Measurements from ENCODE around the gene SEC24B. TPM values are rescaled to one million over a fixed set of nuclear protein-coding genes. Genes with fewer than 3 reads are reported as not detected.
"Not testable (repeated sequence)": the region's sequence is repeated elsewhere in the genome, so short reads cannot be mapped to it uniquely, and the experiment has no call there.

The SEC24B gene
- total RNA-seq, 4 donors from 2014 or later = 26.0 to 45.2 (median 37.3) TPM

GRCh38 chr4:109511414-109511813 is 77.8 kb downstream of the SEC24B start:
- TF ChIP-seq POLR2A (IDR thresholded peaks at IDR 0.05) (no peak), CTCF (IDR thresholded peaks at IDR 0.05) (no peak)
- 31 to 41% methylated on average over 2 of the region's 2 CpGs for WGBS, 2 donors
- intact Hi-C loops (cut with DNase I; ENCODE audit: low total_unique reads) = no loop called here
- no peak overlapping the region for H3K4me3 ChIP-seq (ENCODE audit: low read depth, poor library complexity, severe bottlenecking)
- DNase-seq (ENCODE audit: low spot score in 2 of 2) = no peak

DNA sequence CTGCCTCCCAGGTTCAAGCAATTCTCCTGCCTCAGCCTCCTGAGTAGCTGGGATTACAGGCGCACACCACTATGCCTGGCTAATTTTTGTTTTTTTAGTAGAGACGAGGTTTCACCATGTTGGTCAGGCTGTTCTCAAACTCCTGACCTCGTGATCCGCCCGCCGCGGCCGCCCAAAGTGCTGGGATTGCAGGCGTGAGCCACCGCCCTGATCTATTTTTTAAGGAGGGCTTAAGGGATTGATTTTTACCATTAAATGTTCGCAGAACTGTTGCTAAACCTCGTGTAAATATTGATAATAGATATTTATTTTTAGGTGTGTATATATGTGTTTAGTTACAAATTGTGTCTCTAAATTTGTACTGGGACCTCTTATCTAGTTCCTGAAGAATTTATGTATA is 79.8 kb downstream of the SEC24B start:
- intact Hi-C loops (cut with DNase I; ENCODE audit: low total_unique reads); H3K4me3 ChIP-seq (ENCODE audit: low read depth, poor library complexity, severe bottlenecking); DNase-seq (ENCODE audit: low spot score in 2 of 2): not testable (repeated sequence)
- WGBS, 2 donors = 98 to 99% methylated on average over 12 of the region's 12 CpGs

- TF ChIP-seq POLR2A (IDR thresholded peaks at IDR 0.05) (no peak), CTCF (IDR thresholded peaks at IDR 0.05) (no peak)
Measured at GRCh38 chr4:109532182-109532581, 98.6 kb downstream of the SEC24B start.

GRCh38 chr4:109545401-109545800 is 111.8 kb downstream of the SEC24B start:
- no peak overlapping the region for H3K4me3 ChIP-seq (ENCODE audit: low read depth, poor library complexity, severe bottlenecking)
- DNase-seq (ENCODE audit: low spot score in 2 of 2) = no peak
- WGBS, 2 donors = 90 to 95% methylated on average over 1 of the region's 1 CpG
- TF ChIP-seq CTCF (IDR thresholded peaks at IDR 0.05) = no peak
- no peak for TF ChIP-seq POLR2A (IDR thresholded peaks at IDR 0.05)
- intact Hi-C loops (cut with DNase I; ENCODE audit: low total_unique reads) = no loop called here

More at GRCh38 chr4:109532182-109532581, 98.6 kb downstream of the SEC24B start:
- no peak overlapping the region for H3K4me3 ChIP-seq (ENCODE audit: low read depth, poor library complexity, severe bottlenecking)
- intact Hi-C loops (cut with DNase I; ENCODE audit: low total_unique reads) = no loop called here
- no peak for DNase-seq (ENCODE audit: low spot score in 2 of 2)

DNA sequence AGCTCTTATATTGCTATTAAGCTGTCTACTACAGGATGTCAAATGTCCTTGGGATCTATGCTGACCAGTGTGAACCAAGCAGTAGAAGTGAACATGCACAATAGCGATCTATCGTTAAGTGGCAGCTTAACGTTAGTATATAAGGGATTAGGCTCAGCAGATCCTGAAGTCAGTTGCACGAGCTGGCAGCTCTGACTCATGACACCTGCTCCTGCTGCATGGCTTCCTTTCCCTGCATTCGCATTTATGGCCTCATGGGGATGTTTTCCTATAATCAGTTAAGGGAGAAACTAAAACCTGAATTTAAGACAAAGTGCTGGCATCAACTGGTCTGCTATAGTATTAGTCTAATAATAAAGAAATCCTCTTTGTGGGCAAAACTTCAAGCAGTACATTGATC is 113.8 kb downstream of the SEC24B start:
- no peak for TF ChIP-seq CTCF (IDR thresholded peaks at IDR 0.05)
- no peak for TF ChIP-seq POLR2A (IDR thresholded peaks at IDR 0.05)
- H3K4me3 ChIP-seq (ENCODE audit: low read depth, poor library complexity, severe bottlenecking) = no peak overlapping the region
- intact Hi-C loops (cut with DNase I; ENCODE audit: low total_unique reads) = no loop called here
- 87% methylated on average over 5 of the region's 5 CpGs for WGBS, 2 donors
- no peak for DNase-seq (ENCODE audit: low spot score in 2 of 2)

GRCh38 chr4:109548655-109549054 is 115.0 kb downstream of the SEC24B start:
- no peak for DNase-seq (ENCODE audit: low spot score in 2 of 2)
- H3K4me3 ChIP-seq (ENCODE audit: low read depth, poor library complexity, severe bottlenecking) = no peak overlapping the region
- no peak for TF ChIP-seq POLR2A (IDR thresholded peaks at IDR 0.05)
- no peak for TF ChIP-seq CTCF (IDR thresholded peaks at IDR 0.05)
- 57 to 60% methylated on average over 2 of the region's 2 CpGs for WGBS, 2 donors
- intact Hi-C loops (cut with DNase I; ENCODE audit: low total_unique reads) = no loop called here
